Kidney epithelial cell (primary cell): ENCODE data around the gene H19. TPM values are rescaled to one million over a fixed set of nuclear protein-coding genes. Genes with fewer than 3 reads are reported as not detected.

ENCODE experiments used
- DNase-seq: peaks from one replicate; pipeline ENCODE4 v3.0.0-alpha.2; 2010; ENCODE audit warnings: low read depth
- H3K27me3 ChIP-seq: 2 replicates; pipeline ENCODE4 v1.6.0; 2011; ENCODE audit warnings: low read length; ENCODE audit not compliant: control insufficient read depth, insufficient read depth
- H3K36me3 ChIP-seq: 2 replicates; pipeline ENCODE4 v1.5.1; 2011; ENCODE audit warnings: low read length; ENCODE audit not compliant: control insufficient read depth, insufficient read depth
- H3K4me3 ChIP-seq: 2 replicates; pipeline ENCODE4 v1.5.1; 2011; ENCODE audit warnings: low read depth, mild to moderate bottlenecking, control low read depth, low read length
- CTCF ChIP-seq: IDR thresholded peaks from 2 replicates; pipeline ENCODE4 v1.5.1; 2011; ENCODE audit warnings: mild to moderate bottlenecking, moderate library complexity, low read length, control low read depth, inconsistent platforms; ENCODE audit not compliant: insufficient read depth, poor library complexity, severe bottlenecking
- total RNA-seq: library from RNA; depleted of rRNA; stranded (reverse); fragments of >200 nt; gene quantifications from 2 replicates; pipeline ENCODE4 v1.2.3, GENCODE V29; 2015

H19 gene
- total RNA-seq, 1 donor from 2014 or later = 78.8 TPM

- no peak for TF ChIP-seq CTCF
- H3K36me3 ChIP-seq = no peaks in the 10 kb centered on the region
These were observed 44.7 kb downstream of the H19 start for GRCh38 chr11:1952806-1953482.

DNA sequence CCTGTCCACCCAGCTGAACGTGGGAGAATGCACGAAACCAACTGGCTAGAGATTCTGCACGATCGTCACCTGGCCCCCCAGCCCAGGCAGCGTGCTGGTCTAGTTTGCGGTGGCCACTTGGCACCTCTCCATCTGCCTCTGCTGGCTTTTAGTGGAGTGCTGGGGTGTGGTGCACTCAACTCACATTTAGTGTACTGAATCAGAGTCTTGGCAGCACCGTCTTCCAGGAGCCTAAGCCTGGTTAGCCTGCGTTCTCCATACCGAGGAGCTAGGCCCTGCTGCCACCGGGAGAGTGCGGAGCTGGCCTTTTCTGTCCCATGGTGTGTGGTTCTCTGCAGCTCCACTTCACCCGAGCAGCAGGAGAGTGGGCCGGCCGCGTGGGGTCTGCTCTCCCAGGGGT, 47.7 kb downstream of the H19 start:
- Histone ChIP-seq H3K36me3 (no peaks in the 10 kb centered on the region), H3K4me3 (no peak overlapping the region), H3K27me3 (no peaks in the 10 kb centered on the region)
- no peak for TF ChIP-seq CTCF
- no peak for DNase-seq

More at GRCh38 chr11:1952806-1953482, 44.7 kb downstream of the H19 start:
- no peak for DNase-seq
- no peak overlapping the region for H3K4me3 ChIP-seq
- no peaks in the 10 kb centered on the region for H3K27me3 ChIP-seq

DNA sequence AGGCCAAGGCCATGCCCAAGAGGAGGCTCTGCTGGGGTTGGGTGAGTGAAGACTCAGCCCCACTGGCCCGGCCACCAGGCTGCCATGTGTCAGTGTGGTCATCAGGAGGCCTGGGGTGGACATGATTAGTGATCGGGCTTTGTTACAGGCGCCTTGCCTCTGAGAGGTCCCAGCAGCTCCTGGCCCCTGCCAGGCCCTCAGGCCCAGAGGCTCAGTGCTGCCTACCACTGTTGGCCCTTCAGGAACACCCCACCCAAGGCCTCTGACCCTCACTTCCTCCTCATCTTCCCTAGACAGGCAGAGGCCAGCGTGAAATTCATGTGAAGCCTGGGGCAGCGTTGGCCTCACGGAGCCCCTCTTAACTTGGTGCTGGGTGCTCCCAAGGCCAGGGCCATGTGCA, 48.3 kb downstream of the H19 start:
- H3K27me3 ChIP-seq = no peaks in the 10 kb centered on the region
- no peak for TF ChIP-seq CTCF
- no peaks in the 10 kb centered on the region for H3K36me3 ChIP-seq
- DNase-seq = no peak
- H3K4me3 ChIP-seq = no peak overlapping the region

GRCh38 chr11:1948389-1948788, 49.3 kb downstream of the H19 start:
- no peak overlapping the region for H3K4me3 ChIP-seq
- TF ChIP-seq CTCF = no peak

DNA sequence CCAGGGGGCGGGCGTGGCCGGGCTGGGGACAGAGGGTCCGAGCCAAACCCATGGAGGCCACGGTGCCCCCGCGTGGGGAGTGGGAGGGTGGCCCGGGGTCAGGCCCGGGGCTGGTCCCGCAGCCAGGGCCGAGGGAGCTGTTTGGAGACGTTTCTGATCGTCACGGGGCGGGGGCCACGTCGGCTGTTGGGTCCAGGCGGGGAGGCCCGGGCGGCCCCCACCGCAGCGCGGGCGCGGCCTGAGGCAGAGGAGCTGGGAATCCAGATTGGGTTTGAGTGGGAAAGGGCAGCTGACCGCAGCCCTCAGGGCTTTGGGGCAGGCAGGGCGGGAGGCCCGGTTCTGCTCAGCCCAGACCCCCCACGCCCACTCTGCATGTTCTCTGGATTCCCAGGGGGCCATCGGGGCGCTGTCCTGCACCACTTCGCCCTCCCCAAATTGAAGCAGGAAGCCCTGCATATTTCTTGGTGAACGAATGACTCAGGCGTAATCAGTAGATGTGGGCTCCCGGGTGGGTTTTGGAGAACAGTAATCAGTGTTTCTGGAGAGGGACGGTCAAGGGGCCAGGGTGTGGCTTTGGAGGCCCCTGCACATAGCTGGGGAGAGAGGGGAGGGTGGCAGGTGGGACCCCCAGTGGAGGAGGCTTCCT, 49.9 kb downstream of the H19 start:
- Histone ChIP-seq H3K4me3 (no peak overlapping the region), H3K27me3 (no peaks in the 10 kb centered on the region), H3K36me3 (no peaks in the 10 kb centered on the region)
- DNase-seq = no peak
- TF ChIP-seq CTCF = no peak

More at GRCh38 chr11:1948389-1948788, 49.3 kb downstream of the H19 start:
- H3K27me3 ChIP-seq = no peaks in the 10 kb centered on the region
- no peaks in the 10 kb centered on the region for H3K36me3 ChIP-seq
- DNase-seq = no peak
